Thymus (tissue), 11 donors: ENCODE data around the gene IL1RN. TPM values are rescaled to one million over a fixed set of nuclear protein-coding genes. Genes with fewer than 3 reads are reported as not detected.

Experiments used
- DNase-seq, 9 donors: peaks; one replicate each; pipeline ENCODE4 v3.0.0-alpha.2; 2013; ENCODE audit warnings: low spot score in 9 of 9, low read depth in 6 of 9, missing footprints in 1 of 9
- H3K27ac ChIP-seq, 2 donors: one replicate each; pipeline ENCODE4 v1.5.1; 2013; ENCODE audit warnings: control low read depth in 1 of 2, low read depth in 1 of 2, low read length in 1 of 2, mild to moderate bottlenecking in 1 of 2, moderate library complexity in 1 of 2
- H3K27me3 ChIP-seq, 2 donors: one replicate each; pipeline ENCODE4 v1.5.1; 2013; ENCODE audit warnings: low read length in 1 of 2; ENCODE audit not compliant: control insufficient read depth in 2 of 2, insufficient read depth in 1 of 2
- H3K36me3 ChIP-seq, 2 donors: one replicate each; pipeline ENCODE4 v1.5.1; 2013; ENCODE audit warnings: low read length in 1 of 2, mild to moderate bottlenecking in 1 of 2, moderate library complexity in 1 of 2; ENCODE audit not compliant: control insufficient read depth in 2 of 2, insufficient read depth in 2 of 2
- H3K4me1 ChIP-seq, 2 donors: one replicate each; pipeline ENCODE4 v1.5.1; 2013; ENCODE audit warnings: low read length in 2 of 2; ENCODE audit not compliant: control insufficient read depth in 2 of 2, insufficient read depth in 2 of 2
- H3K4me3 ChIP-seq, 2 donors: one replicate each; pipeline ENCODE4 v1.5.1; 2013; ENCODE audit warnings: low read length in 2 of 2, control low read depth in 1 of 2, mild to moderate bottlenecking in 1 of 2
- H3K9me3 ChIP-seq, 2 donors: one replicate each; pipeline ENCODE4 v1.5.1; 2013; ENCODE audit warnings: low read length in 1 of 2, mild to moderate bottlenecking in 1 of 2; ENCODE audit not compliant: control insufficient read depth in 2 of 2, insufficient read depth in 1 of 2
- WGBS: extraction: QIAGEN DNeasy Blood & Tissue Kit; methylation state at CpG from one replicate; pipeline ENCODE4 v1.1.7; 2013; 5-methylcytosine and 5-hydroxymethylcytosine counted together
- polyA plus RNA-seq: library from polyadenylated mRNA; stranded (reverse); fragments of 200-250 nt; gene quantifications from one replicate; pipeline ENCODE4 v1.2.3, GENCODE V29; 2013
- total RNA-seq: library from RNA; stranded (reverse); fragments of 120-200 nt; gene quantifications from one replicate; pipeline ENCODE4 v1.2.4, GENCODE V29; 2013
- donor health status: healthy.

Gene IL1RN
- total and polyA plus RNA-seq, 2 donors = 2.7 to 16.9 TPM

DNA sequence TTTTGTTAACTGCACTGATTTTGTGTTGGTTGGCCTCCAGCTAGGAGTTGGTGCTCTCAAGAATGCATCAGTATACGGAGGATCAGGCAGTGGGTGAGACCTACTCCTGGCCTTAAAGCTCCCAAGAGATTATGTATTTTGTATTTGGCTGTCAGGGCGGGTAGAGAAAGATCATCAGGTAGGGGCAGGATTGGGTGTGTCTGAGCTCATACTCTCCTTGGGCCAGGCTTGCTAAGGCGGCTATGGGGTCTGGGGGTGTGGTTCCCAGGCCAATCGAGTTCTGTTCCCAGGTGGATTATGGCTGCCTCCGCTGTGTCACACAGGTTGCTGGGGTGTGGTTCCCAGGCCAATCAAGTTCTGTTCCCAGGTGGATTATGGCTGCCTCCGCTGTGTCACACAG is 28.9 kb upstream of the IL1RN start:
- H3K36me3 ChIP-seq = no peaks in the 10 kb centered on the region
- H3K9me3 ChIP-seq = peaks cover 0 to 4% of the 10 kb centered on the region in 2 donors
- DNase-seq = no peak
- H3K27me3 ChIP-seq = no peaks in the 10 kb centered on the region
- WGBS = over 99% methylated on average over 6 of the region's 6 CpGs
- no peaks in the 10 kb centered on the region for H3K4me1 ChIP-seq
- H3K4me3 ChIP-seq = no peak overlapping the region
- H3K27ac ChIP-seq = no peak overlapping the region

DNA sequence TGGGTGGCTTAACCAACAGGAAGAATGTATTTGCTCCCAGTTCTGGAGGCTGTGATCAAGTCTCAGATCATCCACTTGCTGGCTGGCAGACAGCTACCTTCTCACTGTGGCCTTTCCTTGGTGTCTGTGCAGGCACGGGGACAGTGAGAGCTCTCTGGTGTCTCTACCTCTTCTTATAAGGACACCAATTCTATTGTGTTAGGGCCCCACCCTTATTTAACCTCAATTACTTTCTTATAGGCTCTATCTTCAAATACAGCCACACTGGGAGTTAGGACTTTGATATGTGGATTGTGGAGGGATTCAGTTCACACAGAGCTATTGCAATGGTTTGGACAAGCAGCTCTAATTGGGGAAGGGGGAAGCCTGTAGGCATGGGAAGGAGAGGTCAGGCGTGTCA is 25.3 kb upstream of the IL1RN start:
- H3K27me3 ChIP-seq = no peaks in the 10 kb centered on the region
- no peak overlapping the region for H3K27ac ChIP-seq
- no peak overlapping the region for H3K4me3 ChIP-seq
- H3K4me1 ChIP-seq = no peaks in the 10 kb centered on the region
- peaks cover 0 to 4% of the 10 kb centered on the region in 2 donors for H3K9me3 ChIP-seq
- 97% methylated on average over 2 of the region's 2 CpGs for WGBS
- no peaks in the 10 kb centered on the region for H3K36me3 ChIP-seq
- no peak for DNase-seq

DNA sequence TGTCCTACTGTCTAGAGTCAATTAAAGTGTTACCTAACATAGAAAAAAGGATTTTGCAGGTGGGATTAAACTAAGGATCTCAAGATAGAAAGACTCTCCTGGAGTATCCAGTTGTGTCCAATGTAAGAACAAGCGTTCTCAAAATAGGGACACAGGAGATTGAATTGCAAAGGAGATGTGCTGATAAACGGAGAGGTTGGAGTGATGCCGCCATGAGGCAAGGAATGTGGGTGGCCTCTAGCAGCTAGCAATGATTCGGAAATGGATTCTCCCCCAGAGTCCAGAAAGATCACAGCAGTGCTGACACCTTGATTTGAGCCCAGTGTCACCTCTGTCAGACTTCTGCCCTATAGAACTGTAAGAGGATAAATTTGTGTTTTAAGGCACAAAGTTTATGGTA is 24.1 kb upstream of the IL1RN start:
- DNase-seq = no peak
- Histone ChIP-seq H3K4me1 (no peaks in the 10 kb centered on the region), H3K27ac (no peak overlapping the region), H3K9me3 (peaks cover 0 to 4% of the 10 kb centered on the region in 2 donors), H3K36me3 (no peaks in the 10 kb centered on the region), H3K27me3 (no peaks in the 10 kb centered on the region), H3K4me3 (no peak overlapping the region)
- 97% methylated on average over 4 of the region's 4 CpGs for WGBS

- Histone ChIP-seq H3K36me3 (no peaks in the 10 kb centered on the region), H3K4me3 (no peak overlapping the region), H3K4me1 (no peaks in the 10 kb centered on the region), H3K27ac (no peak overlapping the region), H3K27me3 (no peaks in the 10 kb centered on the region), H3K9me3 (peaks cover 0 to 3% of the 10 kb centered on the region in 2 donors)
- WGBS = 97% methylated on average over 3 of the region's 3 CpGs
- DNase-seq = no peak
Observed at GRCh38 chr2:113104054-113104611, 23.3 kb upstream of the IL1RN start.

DNA sequence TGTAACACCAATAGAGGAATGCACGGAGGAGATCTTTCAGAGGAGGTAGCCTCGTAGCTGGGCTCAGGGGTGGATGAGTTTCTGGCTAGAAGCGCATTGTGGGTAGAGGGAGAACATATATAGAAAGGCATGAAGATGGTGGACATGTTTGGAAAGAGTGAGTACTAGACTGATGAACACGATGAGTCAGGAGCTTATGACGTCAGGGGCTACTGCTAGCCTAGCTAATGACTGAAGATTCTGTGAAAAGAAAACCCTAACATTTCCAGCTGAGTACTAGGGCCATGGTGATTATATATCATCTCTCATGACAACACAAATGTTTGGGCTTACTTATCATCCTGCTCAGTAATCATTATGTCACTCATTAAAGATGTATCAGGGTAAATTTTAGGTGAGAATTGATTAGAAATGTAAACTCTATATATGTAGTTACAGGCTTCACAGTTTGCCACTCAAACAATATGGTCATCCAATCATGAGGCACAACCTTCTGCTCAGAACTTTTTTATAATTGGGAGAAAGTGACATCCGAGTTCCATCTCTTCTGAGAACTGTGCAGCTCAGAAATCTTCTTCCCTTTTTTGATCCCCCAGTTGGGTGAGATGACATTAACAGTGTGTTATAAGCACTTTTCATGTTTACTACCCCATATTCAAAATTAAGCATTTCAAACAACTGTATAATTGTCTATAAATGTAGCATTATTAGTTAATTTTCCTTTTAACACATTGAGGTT is 22.2 kb upstream of the IL1RN start:
- Histone ChIP-seq H3K9me3 (no peaks in the 10 kb centered on the region), H3K4me3 (no peak overlapping the region), H3K27me3 (no peaks in the 10 kb centered on the region), H3K4me1 (no peaks in the 10 kb centered on the region), H3K36me3 (no peaks in the 10 kb centered on the region), H3K27ac (no peak overlapping the region)
- no peak for DNase-seq
- WGBS = 87% methylated on average over 6 of the region's 6 CpGs

GRCh38 chr2:113111121-113111520 is 16.3 kb upstream of the IL1RN start:
- H3K9me3 ChIP-seq = no peaks in the 10 kb centered on the region
- no peak overlapping the region for H3K4me3 ChIP-seq
- 87% methylated on average over 3 of the region's 3 CpGs for WGBS
- H3K36me3 ChIP-seq = no peaks in the 10 kb centered on the region
- H3K4me1 ChIP-seq = peaks cover 5 to 9% of the 10 kb centered on the region in 2 donors
- no peak overlapping the region for H3K27ac ChIP-seq
- no peaks in the 10 kb centered on the region for H3K27me3 ChIP-seq
- DNase-seq = no peak

GRCh38 chr2:113111823-113112287 is 15.5 kb upstream of the IL1RN start:
- Histone ChIP-seq H3K4me3 (no peak overlapping the region), H3K9me3 (peaks cover 0 to 2% of the 10 kb centered on the region in 2 donors), H3K4me1 (peaks cover 10 to 17% of the 10 kb centered on the region in 2 donors), H3K27me3 (no peaks in the 10 kb centered on the region), H3K36me3 (no peaks in the 10 kb centered on the region), H3K27ac (no peak overlapping the region)
- 78% methylated on average over 6 of the region's 6 CpGs for WGBS
- no peak for DNase-seq

DNA sequence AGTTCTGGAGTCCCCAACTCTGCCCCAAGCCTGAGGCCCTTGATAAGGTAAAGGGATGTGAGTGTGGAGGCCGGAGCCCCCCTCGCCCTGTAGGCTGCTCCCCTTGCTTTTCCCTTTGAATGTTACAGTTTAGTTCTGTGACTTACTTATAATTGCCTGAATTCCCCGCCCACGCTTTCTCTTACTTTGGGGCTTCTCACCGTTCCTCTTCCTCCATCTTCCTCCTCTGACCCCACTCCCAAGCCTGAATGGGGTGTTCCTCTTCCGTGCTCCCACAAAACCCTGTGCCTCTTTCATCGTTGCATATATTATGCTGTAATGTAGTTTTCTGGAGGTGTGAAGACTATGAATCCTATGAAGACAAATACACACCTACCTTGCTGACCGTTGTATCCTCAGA is 15.0 kb upstream of the IL1RN start:
- Histone ChIP-seq H3K36me3 (no peaks in the 10 kb centered on the region), H3K4me1 (peaks cover 10 to 19% of the 10 kb centered on the region in 2 donors), H3K9me3 (peaks cover 0 to 2% of the 10 kb centered on the region in 2 donors), H3K27ac (no peak overlapping the region), H3K4me3 (no peak overlapping the region), H3K27me3 (no peaks in the 10 kb centered on the region)
- DNase-seq = no peak
- WGBS = 97% methylated on average over 8 of the region's 8 CpGs

DNA sequence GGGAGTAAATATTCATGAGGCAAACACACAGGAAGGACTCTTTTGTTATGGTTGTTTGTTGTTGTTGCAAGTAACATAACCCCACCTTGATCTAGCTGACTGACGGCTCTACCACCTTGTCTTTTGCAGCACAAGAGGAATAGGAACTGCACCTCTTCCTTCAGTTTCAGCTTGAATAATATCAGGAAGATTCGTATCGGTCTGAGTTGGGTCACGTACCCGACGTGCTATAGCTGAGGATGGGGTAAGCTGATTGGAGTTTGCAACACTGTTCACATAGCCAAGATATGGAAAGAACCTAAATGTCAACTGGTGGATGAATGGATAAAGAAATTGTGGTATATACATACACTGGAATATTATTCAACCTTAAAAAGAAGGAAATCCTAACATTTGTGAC is 14.5 kb upstream of the IL1RN start:
- Histone ChIP-seq H3K9me3 (peaks cover 0 to 2% of the 10 kb centered on the region in 2 donors), H3K4me1 (peaks cover 10 to 19% of the 10 kb centered on the region in 2 donors), H3K27me3 (no peaks in the 10 kb centered on the region), H3K27ac (no peak overlapping the region), H3K4me3 (no peak overlapping the region), H3K36me3 (no peaks in the 10 kb centered on the region)
- DNase-seq = no peak
- 81% methylated on average over 6 of the region's 6 CpGs for WGBS
